Sigmoid colon (tissue), 4 donors: ENCODE measurements around the gene LLPH.

Experiments used
- CTCF ChIP-seq, 4 experiments: fragments of 450-650 bp in 3 of 4; fragments of 200-600 bp in 1 of 4; IDR thresholded peaks; one replicate each; pipeline ENCODE4 v1.5.1; 2016 to 2019; ENCODE audit warnings: antibody characterized with exemption in 4 of 4, mild to moderate bottlenecking in 3 of 4, moderate library complexity in 2 of 4
- EP300 ChIP-seq, 4 donors: sonication (generic); formaldehyde crosslinking; IDR thresholded peaks; one replicate each; pipeline ENCODE4 v1.6.1; 2017; ENCODE audit warnings: antibody characterized with exemption in 4 of 4
- POLR2A ChIP-seq, 2 donors: fragments of 450-650 bp; IDR thresholded peaks; one replicate each; pipeline ENCODE4 v1.6.1; 2016; ENCODE audit warnings: antibody characterized with exemption in 2 of 2, mild to moderate bottlenecking in 2 of 2, moderate library complexity in 2 of 2
- POLR2AphosphoS5 ChIP-seq, 4 donors: sonication (generic); formaldehyde crosslinking; IDR thresholded peaks; one replicate each; pipeline ENCODE4 v1.6.1; 2017; ENCODE audit warnings: antibody characterized with exemption in 4 of 4

- no peak for TF ChIP-seq POLR2A (IDR thresholded peaks at IDR 0.05)
- TF ChIP-seq CTCF (IDR thresholded peaks at IDR 0.05) = no peak
- no peak for TF ChIP-seq POLR2AphosphoS5 (IDR thresholded peaks at IDR 0.05)
- no peak for TF ChIP-seq EP300 (IDR thresholded peaks at IDR 0.05)
Observed at GRCh38 chr12:66115071-66115600, 15.4 kb downstream of the LLPH start.
